ENCODE measurements around the gene TAS2R16.

Gene TAS2R16

GRCh38 chr7:122995600-122995999 lies at the start of gene TAS2R16:
Gene TAS2R16, minus strand, starts transcription at chr7:122995700. Its CDS starts 66 bp downstream, at chr7:122995634.
- no peaks in the 10 kb centered on the region for H3K27me3 ChIP-seq (ENCODE audit: insufficient read depth, insufficient read length)
- no peaks in the 10 kb centered on the region for H3K4me1 ChIP-seq (ENCODE audit: insufficient read depth, insufficient read length)
- DNase-seq (ENCODE audit: low read depth, low spot score): no peak
- H3K9me3 ChIP-seq (ENCODE audit: insufficient read depth, low read length): no peaks in the 10 kb centered on the region
- no peak within 1 kb of the TSS for H3K9ac ChIP-seq (ENCODE audit: insufficient read length, low read depth)
- H3K36me3 ChIP-seq (ENCODE audit: insufficient read depth, insufficient read length, low read length): no peaks in the 10 kb centered on the region
- H3K4me3 ChIP-seq (ENCODE audit: insufficient read length, low read depth): no peak within 1 kb of the TSS
- TF ChIP-seq YY1 (IDR thresholded peaks at IDR 0.05; ENCODE audit: insufficient read depth, insufficient read length): no peak
- no peak for TF ChIP-seq ZNF274 (IDR thresholded peaks at IDR 0.05; ENCODE audit: low read depth, low read length)
- TF ChIP-seq SUZ12 (IDR thresholded peaks at IDR 0.05; ENCODE audit: extremely low read depth, insufficient read depth, insufficient read length): no peak

- H3K4me3 ChIP-seq (ENCODE audit: insufficient read length, low read depth): no peak overlapping the region
- no peaks in the 10 kb centered on the region for H3K36me3 ChIP-seq (ENCODE audit: insufficient read depth, insufficient read length, low read length)
- no peak for TF ChIP-seq YY1 (IDR thresholded peaks at IDR 0.05; ENCODE audit: insufficient read depth, insufficient read length)
- no peaks in the 10 kb centered on the region for H3K27me3 ChIP-seq (ENCODE audit: insufficient read depth, insufficient read length)
- H3K9ac ChIP-seq (ENCODE audit: insufficient read length, low read depth): no peak overlapping the region
- no peaks in the 10 kb centered on the region for H3K9me3 ChIP-seq (ENCODE audit: insufficient read depth, low read length)
- H3K4me1 ChIP-seq (ENCODE audit: insufficient read depth, insufficient read length): no peaks in the 10 kb centered on the region
- DNase-seq (ENCODE audit: low read depth, low spot score): no peak
These were observed 48.1 kb upstream of the TAS2R16 start for GRCh38 chr7:123043642-123044041.

- Histone ChIP-seq H3K4me1 (ENCODE audit: insufficient read depth, insufficient read length) (no peaks in the 10 kb centered on the region), H3K9me3 (ENCODE audit: insufficient read depth, low read length) (no peaks in the 10 kb centered on the region), H3K27me3 (ENCODE audit: insufficient read depth, insufficient read length) (no peaks in the 10 kb centered on the region), H3K9ac (ENCODE audit: insufficient read length, low read depth) (no peak overlapping the region), H3K4me3 (ENCODE audit: insufficient read length, low read depth) (no peak overlapping the region), H3K36me3 (ENCODE audit: insufficient read depth, insufficient read length, low read length) (no peaks in the 10 kb centered on the region)
- no peak for DNase-seq (ENCODE audit: low read depth, low spot score)
- TF ChIP-seq YY1 (IDR thresholded peaks at IDR 0.05; ENCODE audit: insufficient read depth, insufficient read length): no peak
- TF ChIP-seq SUZ12 (IDR thresholded peaks at IDR 0.05; ENCODE audit: extremely low read depth, insufficient read depth, insufficient read length): no peak
- no peak for TF ChIP-seq ZNF274 (IDR thresholded peaks at IDR 0.05; ENCODE audit: low read depth, low read length)
These were observed 45.6 kb upstream of the TAS2R16 start for GRCh38 chr7:123041101-123041500.

- no peak overlapping the region for H3K4me3 ChIP-seq (ENCODE audit: insufficient read length, low read depth)
- H3K9ac ChIP-seq (ENCODE audit: insufficient read length, low read depth): no peak overlapping the region
- TF ChIP-seq SUZ12 (IDR thresholded peaks at IDR 0.05; ENCODE audit: extremely low read depth, insufficient read depth, insufficient read length) (no peak), ZNF274 (IDR thresholded peaks at IDR 0.05; ENCODE audit: low read depth, low read length) (no peak), YY1 (IDR thresholded peaks at IDR 0.05; ENCODE audit: insufficient read depth, insufficient read length) (no peak)
- H3K27me3 ChIP-seq (ENCODE audit: insufficient read depth, insufficient read length): no peaks in the 10 kb centered on the region
- no peaks in the 10 kb centered on the region for H3K9me3 ChIP-seq (ENCODE audit: insufficient read depth, low read length)
- no peaks in the 10 kb centered on the region for H3K4me1 ChIP-seq (ENCODE audit: insufficient read depth, insufficient read length)
- no peaks in the 10 kb centered on the region for H3K36me3 ChIP-seq (ENCODE audit: insufficient read depth, insufficient read length, low read length)
- DNase-seq (ENCODE audit: low read depth, low spot score): no peak
These were observed 43.8 kb upstream of the TAS2R16 start for GRCh38 chr7:123039269-123039668.

GRCh38 chr7:123034106-123034505 lies 38.6 kb upstream of the TAS2R16 start:
- Histone ChIP-seq H3K27me3 (ENCODE audit: insufficient read depth, insufficient read length) (no peaks in the 10 kb centered on the region), H3K9me3 (ENCODE audit: insufficient read depth, low read length) (no peaks in the 10 kb centered on the region), H3K4me3 (ENCODE audit: insufficient read length, low read depth) (no peak overlapping the region), H3K9ac (ENCODE audit: insufficient read length, low read depth) (no peak overlapping the region), H3K4me1 (ENCODE audit: insufficient read depth, insufficient read length) (no peaks in the 10 kb centered on the region), H3K36me3 (ENCODE audit: insufficient read depth, insufficient read length, low read length) (no peaks in the 10 kb centered on the region)
- no peak for TF ChIP-seq ZNF274 (IDR thresholded peaks at IDR 0.05; ENCODE audit: low read depth, low read length)
- no peak for TF ChIP-seq YY1 (IDR thresholded peaks at IDR 0.05; ENCODE audit: insufficient read depth, insufficient read length)
- TF ChIP-seq SUZ12 (IDR thresholded peaks at IDR 0.05; ENCODE audit: extremely low read depth, insufficient read depth, insufficient read length): no peak
- no peak for DNase-seq (ENCODE audit: low read depth, low spot score)

- DNase-seq (ENCODE audit: low read depth, low spot score): no peak
- H3K9ac ChIP-seq (ENCODE audit: insufficient read length, low read depth): no peak overlapping the region
- no peaks in the 10 kb centered on the region for H3K36me3 ChIP-seq (ENCODE audit: insufficient read depth, insufficient read length, low read length)
- no peak for TF ChIP-seq YY1 (IDR thresholded peaks at IDR 0.05; ENCODE audit: insufficient read depth, insufficient read length)
- no peak for TF ChIP-seq SUZ12 (IDR thresholded peaks at IDR 0.05; ENCODE audit: extremely low read depth, insufficient read depth, insufficient read length)
- TF ChIP-seq ZNF274 (IDR thresholded peaks at IDR 0.05; ENCODE audit: low read depth, low read length): no peak
- H3K4me3 ChIP-seq (ENCODE audit: insufficient read length, low read depth): no peak overlapping the region
- no peaks in the 10 kb centered on the region for H3K9me3 ChIP-seq (ENCODE audit: insufficient read depth, low read length)
- no peaks in the 10 kb centered on the region for H3K4me1 ChIP-seq (ENCODE audit: insufficient read depth, insufficient read length)
- no peaks in the 10 kb centered on the region for H3K27me3 ChIP-seq (ENCODE audit: insufficient read depth, insufficient read length)
These were observed 35.1 kb upstream of the TAS2R16 start for GRCh38 chr7:123030631-123031030.

GRCh38 chr7:123028339-123028738 lies 32.8 kb upstream of the TAS2R16 start:
- Histone ChIP-seq H3K4me3 (ENCODE audit: insufficient read length, low read depth) (no peak overlapping the region), H3K27me3 (ENCODE audit: insufficient read depth, insufficient read length) (no peaks in the 10 kb centered on the region), H3K36me3 (ENCODE audit: insufficient read depth, insufficient read length, low read length) (no peaks in the 10 kb centered on the region), H3K9me3 (ENCODE audit: insufficient read depth, low read length) (no peaks in the 10 kb centered on the region), H3K4me1 (ENCODE audit: insufficient read depth, insufficient read length) (no peaks in the 10 kb centered on the region), H3K9ac (ENCODE audit: insufficient read length, low read depth) (no peak overlapping the region)
- TF ChIP-seq YY1 (IDR thresholded peaks at IDR 0.05; ENCODE audit: insufficient read depth, insufficient read length) (no peak), ZNF274 (IDR thresholded peaks at IDR 0.05; ENCODE audit: low read depth, low read length) (no peak), SUZ12 (IDR thresholded peaks at IDR 0.05; ENCODE audit: extremely low read depth, insufficient read depth, insufficient read length) (no peak)
- DNase-seq (ENCODE audit: low read depth, low spot score): no peak

- H3K9ac ChIP-seq (ENCODE audit: insufficient read length, low read depth): no peak overlapping the region
- DNase-seq (ENCODE audit: low read depth, low spot score): no peak
- no peaks in the 10 kb centered on the region for H3K36me3 ChIP-seq (ENCODE audit: insufficient read depth, insufficient read length, low read length)
- H3K4me1 ChIP-seq (ENCODE audit: insufficient read depth, insufficient read length): no peaks in the 10 kb centered on the region
- peaks cover 5% of the 10 kb centered on the region; the same call in 1 of the 2 replicates for H3K9me3 ChIP-seq (ENCODE audit: insufficient read depth, low read length)
- no peaks in the 10 kb centered on the region for H3K27me3 ChIP-seq (ENCODE audit: insufficient read depth, insufficient read length)
- H3K4me3 ChIP-seq (ENCODE audit: insufficient read length, low read depth): no peak overlapping the region
- TF ChIP-seq ZNF274 (IDR thresholded peaks at IDR 0.05; ENCODE audit: low read depth, low read length) (no peak), YY1 (IDR thresholded peaks at IDR 0.05; ENCODE audit: insufficient read depth, insufficient read length) (no peak), SUZ12 (IDR thresholded peaks at IDR 0.05; ENCODE audit: extremely low read depth, insufficient read depth, insufficient read length) (no peak)
These were observed 30.8 kb upstream of the TAS2R16 start for GRCh38 chr7:123026251-123026650.

All from NT2/D1 (cell line).